HG03159 (cell line): ENCODE data around the gene ZNF454.

Experiments
- ATAC-seq: cut with Tn5 transposase; IDR thresholded peaks from one replicate; pipeline ENCODE4 v1.9.1; 2021; ENCODE audit warnings: mild to moderate bottlenecking, moderate library complexity; ENCODE audit not compliant: unreplicated experiment

ZNF454 gene

GRCh38 chr5:178940569-178941360, at the start of gene ZNF454:
ZNF454 (plus strand) TSS chr5:178941198; CDS start chr5:178942792, 1,594 bp downstream.
- no peak for ATAC-seq

GRCh38 chr5:178895615-178896571, 45.1 kb upstream of the ZNF454 start, which contains the start of gene ZFP2:
ZFP2 (plus strand) TSS chr5:178895913; CDS start chr5:178931314, 35,401 bp downstream.
- ATAC-seq = no peak

GRCh38 chr5:178899289-178899688, 41.7 kb upstream of the ZNF454 start:
- ATAC-seq = no peak

GRCh38 chr5:178902849-178903248, 38.1 kb upstream of the ZNF454 start:
- no peak for ATAC-seq

- ATAC-seq = no peak
Measured at GRCh38 chr5:178931846-178932760, 8.9 kb upstream of the ZNF454 start.

GRCh38 chr5:178941361-178941760, 363 bp downstream of the ZNF454 start:
- no peak for ATAC-seq

GRCh38 chr5:178965465-178966055, 24.6 kb downstream of the ZNF454 start:
- ATAC-seq = no peak

GRCh38 chr5:178981381-178981780, 40.4 kb downstream of the ZNF454 start:
- no peak for ATAC-seq

GRCh38 chr5:178982941-178983340, 41.9 kb downstream of the ZNF454 start:
- ATAC-seq = no peak

- no peak for ATAC-seq
Measured at GRCh38 chr5:178983728-178984127, 42.7 kb downstream of the ZNF454 start.

GRCh38 chr5:178984145-178985072, 43.4 kb downstream of the ZNF454 start:
- ATAC-seq = no peak

- no peak for ATAC-seq
Measured at GRCh38 chr5:178986326-178986960, 45.4 kb downstream of the ZNF454 start.

- no peak for ATAC-seq
Measured at GRCh38 chr5:178988436-178989220, 47.6 kb downstream of the ZNF454 start.

GRCh38 chr5:178989311-178989710, 48.3 kb downstream of the ZNF454 start:
- ATAC-seq = no peak

GRCh38 chr5:178990491-178990890, 49.5 kb downstream of the ZNF454 start:
- no peak for ATAC-seq

GRCh38 chr5:178991190-178992145, 50.5 kb downstream of the ZNF454 start:
- no peak for ATAC-seq
